ENCODE measurements around the gene VSIG10L.

Gene VSIG10L

DNA sequence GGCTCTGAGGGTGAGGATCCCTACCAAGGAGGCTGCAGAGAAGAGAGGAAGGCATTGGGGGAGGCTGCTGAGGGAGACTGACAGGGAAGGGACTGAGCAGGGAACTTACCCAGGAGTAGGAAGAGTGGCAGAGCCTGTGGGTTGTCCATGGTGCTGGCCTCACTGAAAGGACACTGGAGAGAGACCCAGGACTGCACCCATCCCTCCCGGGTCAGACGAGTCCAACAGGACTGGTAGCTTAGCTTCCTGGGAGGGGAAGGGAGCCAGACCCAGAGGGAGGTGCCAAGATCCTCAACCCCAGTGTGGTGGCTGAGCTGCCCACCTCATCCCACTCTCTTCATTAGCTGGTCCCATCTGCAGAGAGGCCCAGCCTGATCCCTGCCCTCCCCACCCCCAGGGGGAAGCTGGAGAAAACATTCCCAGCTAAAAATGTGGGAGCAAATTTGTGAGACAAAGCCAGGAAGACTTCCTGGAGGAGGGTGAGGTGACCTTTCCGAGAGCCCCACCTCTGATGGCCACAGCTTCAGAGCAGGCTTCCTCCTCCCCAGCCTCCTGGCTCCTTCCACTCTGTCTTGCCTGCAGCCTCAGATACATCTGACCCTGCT lies at the start of gene VSIG10L:
Gene VSIG10L, minus strand, starts transcription at position 164 of the 605 bp plus-strand sequence. Its CDS starts 15 bp downstream, at position 149.
- no peak for TF ChIP-seq ZNF274 (IDR thresholded peaks at IDR 0.05; ENCODE audit: low read depth, low read length)

DNA sequence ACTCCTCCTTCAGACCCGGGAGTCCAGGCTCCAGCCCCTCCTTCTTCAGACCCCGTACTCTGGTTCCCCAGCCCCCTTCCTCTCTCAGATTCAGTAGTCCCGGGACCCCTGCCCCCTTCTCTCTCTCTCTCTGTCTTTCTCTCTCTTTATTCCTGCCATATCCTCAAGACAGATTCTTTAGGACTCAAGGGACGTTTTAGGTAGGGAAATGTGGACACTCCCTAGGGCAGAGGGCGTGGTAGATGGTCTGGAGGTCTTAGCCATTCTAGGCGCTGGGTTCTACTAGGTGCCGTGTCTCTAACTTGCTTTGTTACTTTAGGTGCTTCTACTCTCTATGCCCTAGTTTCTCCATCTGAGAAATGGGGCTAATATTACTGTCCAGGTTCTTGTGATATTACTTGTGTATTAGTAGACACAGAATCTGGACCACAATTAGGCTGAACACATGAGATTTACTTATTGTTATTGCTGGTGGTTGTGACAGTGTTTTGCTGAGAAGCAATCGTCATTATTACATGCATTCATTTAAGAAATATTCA lies 49.2 kb upstream of the VSIG10L start:
- no peak for TF ChIP-seq ZNF274 (IDR thresholded peaks at IDR 0.05; ENCODE audit: low read depth, low read length)
- H3K4me3 ChIP-seq (ENCODE audit: low read length), result no peak overlapping the region

More for the DNA sequence above, at the start of gene VSIG10L:
- H3K4me3 ChIP-seq (ENCODE audit: low read length), result no peak within 1 kb of the TSS

DNA sequence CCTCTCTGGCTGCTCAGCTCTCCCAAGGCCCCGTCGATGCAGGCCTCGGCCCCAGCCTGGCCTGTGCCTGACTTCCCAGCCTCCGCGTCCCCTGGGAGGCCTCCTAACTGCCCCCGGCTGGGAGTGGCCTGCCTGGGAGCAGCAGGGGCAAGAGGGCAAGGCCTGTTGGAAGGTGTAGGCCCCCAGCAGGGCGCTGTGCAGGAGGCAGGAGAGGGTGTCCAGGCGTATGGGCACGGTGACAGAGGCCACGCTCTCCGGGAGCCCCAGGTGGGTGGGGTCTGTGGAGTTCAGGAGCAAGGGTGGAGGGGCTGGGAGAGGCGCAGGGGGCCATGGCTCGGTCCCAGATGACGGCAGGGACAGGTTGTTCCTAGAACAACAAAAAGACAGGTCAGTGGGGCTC lies 47.2 kb upstream of the VSIG10L start:
- TF ChIP-seq ZNF274 (IDR thresholded peaks at IDR 0.05; ENCODE audit: low read depth, low read length), result no peak
- no peak overlapping the region for H3K4me3 ChIP-seq (ENCODE audit: low read length)

DNA sequence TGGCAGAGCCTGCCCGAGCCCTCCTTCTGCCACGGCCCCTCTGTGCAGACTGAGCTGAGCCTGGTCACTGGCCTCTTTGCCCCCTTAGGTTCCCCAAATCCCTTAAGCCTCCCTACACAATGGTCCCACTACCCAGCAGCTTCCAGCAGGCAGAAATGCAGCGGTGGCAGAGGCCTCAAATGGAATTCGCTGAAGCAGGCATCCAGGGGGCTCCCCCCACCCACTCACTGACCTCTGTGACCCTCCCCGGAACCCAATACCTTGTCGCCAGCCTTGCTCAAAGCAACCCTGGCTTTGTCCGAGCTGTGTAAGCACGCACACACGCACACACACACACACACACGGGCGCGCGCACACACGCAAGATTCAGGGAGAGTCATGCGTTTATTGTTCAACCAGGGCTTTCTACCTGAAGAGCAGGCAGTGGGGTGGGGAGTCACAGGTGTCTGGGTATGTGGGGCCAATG lies 46.0 kb upstream of the VSIG10L start, which contains the start of gene LIM2:
Gene LIM2, minus strand, starts transcription at position 51 of the 466 bp plus-strand sequence. CDS start 531 bp downstream, outside the sequence.
- no peak for TF ChIP-seq ZNF274 (IDR thresholded peaks at IDR 0.05; ENCODE audit: low read depth, low read length)

DNA sequence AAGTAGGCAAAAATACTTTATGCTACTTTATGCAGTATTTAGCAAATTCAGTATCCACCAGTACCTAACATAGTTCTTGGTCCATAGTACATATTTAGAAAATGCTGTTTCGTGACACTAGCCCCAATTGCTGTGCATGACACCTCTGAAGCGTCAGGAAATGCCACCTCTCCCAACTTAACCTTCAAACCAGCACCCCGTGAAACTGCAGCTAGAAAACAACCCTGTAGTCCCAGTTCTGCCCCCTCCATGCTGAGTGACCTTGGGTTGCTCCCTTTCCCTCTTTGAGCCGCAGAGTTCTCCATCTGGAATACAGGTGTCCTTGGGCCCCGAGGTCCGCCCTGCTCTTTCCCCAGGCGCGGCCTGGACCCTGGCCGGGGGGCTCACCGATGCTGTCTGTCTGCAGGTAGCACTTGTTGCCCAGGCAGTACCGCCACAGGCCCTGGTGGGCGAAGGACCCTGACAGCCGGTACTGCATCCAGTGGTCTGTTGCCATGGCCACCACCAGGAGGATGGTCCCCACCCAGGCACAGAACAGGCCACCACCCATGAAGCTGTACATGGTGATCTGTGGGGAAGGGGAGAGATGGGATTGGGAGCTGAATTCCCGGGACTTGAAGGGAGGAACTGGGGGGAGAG lies 45.1 kb upstream of the VSIG10L start:
- H3K4me3 ChIP-seq (ENCODE audit: low read length), result no peak overlapping the region
- no peak for TF ChIP-seq ZNF274 (IDR thresholded peaks at IDR 0.05; ENCODE audit: low read depth, low read length)

More for the DNA sequence above, 46.0 kb upstream of the VSIG10L start, which contains the start of gene LIM2:
- no peak within 1 kb of the TSS for H3K4me3 ChIP-seq (ENCODE audit: low read length)

DNA sequence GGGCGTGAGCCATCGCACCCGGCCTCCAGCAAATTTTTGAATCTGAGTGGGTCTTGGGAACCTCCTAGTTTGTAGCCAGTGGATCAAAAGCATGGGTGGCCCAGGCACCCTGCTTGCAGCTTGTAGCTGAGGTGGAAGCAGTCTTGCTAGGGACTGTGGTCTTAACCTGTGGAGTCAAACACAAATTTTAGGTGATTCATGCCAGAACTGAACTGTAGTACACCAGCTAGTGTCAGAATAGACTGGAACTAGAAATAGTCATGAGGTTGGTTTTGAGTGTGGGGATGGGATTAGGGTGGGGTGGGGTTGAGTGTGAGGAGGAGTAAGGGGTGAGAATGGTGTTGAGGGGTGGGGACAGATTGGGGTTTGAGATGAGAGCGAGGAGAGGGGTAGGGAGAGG lies 40.1 kb upstream of the VSIG10L start:
- H3K4me3 ChIP-seq (ENCODE audit: low read length), result no peak overlapping the region
- TF ChIP-seq ZNF274 (IDR thresholded peaks at IDR 0.05; ENCODE audit: low read depth, low read length), result no peak

DNA sequence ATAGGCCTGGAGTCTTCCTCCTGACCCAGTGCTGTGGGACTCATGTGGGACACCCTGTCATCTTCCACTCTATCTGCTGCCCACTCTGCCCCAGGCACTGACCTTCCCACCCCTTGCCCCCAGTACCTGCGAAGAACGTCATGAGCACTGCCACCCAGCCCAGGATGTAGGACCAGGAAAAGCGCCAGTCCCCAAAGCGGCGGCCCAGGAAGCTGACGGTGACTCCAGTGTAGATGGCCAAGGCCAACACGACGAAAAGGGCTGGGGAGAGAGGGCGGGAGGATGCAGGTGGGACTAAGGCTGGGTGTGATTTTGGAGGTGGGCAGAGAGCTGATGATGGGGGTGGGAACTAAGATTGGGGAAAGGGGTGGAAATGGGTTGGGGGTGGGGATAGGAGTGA lies 38.4 kb upstream of the VSIG10L start:
- TF ChIP-seq ZNF274 (IDR thresholded peaks at IDR 0.05; ENCODE audit: low read depth, low read length), result no peak
- H3K4me3 ChIP-seq (ENCODE audit: low read length), result no peak overlapping the region

DNA sequence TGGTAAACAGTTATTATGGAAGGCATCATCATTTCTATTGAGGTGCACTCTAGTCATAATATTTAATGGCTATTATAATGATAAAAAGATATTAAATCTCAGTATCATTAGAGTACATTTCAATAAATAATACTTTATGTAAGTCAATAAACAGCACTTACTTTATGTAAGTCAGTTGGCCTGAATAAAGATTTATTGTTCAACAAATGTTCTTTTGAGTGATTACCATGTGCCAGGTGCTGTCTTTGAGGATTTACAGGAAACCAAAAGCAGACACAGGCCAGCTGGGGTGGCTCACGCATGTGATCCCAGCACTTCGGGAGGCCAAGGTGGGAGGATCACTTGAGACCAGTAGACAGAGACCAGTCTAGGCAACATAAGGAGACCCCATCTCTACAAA lies 35.5 kb upstream of the VSIG10L start:
- no peak overlapping the region for H3K4me3 ChIP-seq (ENCODE audit: low read length)
- no peak for TF ChIP-seq ZNF274 (IDR thresholded peaks at IDR 0.05; ENCODE audit: low read depth, low read length)

DNA sequence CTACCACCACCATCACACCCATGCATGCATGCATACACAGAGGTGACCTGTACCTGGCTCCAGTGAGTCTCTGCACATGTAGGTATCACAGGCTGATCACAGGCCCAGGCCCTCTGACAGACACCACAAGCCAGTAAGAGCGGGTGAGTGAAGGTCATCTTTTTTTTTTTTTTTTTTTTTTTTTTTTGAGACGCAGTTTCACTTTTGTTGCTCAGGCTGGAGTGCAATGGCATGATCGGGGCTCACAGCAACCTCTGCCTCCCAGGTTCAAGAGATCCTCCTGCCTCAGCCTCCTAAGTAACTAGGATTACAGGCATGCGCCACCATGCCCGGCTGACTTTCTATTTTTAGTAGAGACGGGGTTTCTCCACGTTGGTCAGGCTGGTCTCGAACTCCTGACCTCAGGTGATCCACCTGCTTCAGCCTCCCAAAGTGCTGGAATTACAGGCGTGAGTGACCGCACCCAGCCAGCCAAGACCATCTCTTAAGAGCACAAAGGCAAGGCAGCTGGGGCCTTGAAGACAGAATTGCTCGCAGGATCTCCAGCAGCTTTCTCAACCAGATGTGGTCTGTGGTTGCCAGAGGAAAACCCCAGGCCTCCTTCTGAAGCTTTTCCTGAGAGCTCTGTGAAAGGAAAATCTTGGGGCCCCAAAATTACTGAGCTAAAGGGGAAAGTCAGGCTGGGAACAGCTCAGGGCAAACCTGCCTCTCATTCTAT lies 33.7 kb upstream of the VSIG10L start:
- no peak for TF ChIP-seq ZNF274 (IDR thresholded peaks at IDR 0.05; ENCODE audit: low read depth, low read length)
- H3K4me3 ChIP-seq (ENCODE audit: low read length), result no peak overlapping the region

DNA sequence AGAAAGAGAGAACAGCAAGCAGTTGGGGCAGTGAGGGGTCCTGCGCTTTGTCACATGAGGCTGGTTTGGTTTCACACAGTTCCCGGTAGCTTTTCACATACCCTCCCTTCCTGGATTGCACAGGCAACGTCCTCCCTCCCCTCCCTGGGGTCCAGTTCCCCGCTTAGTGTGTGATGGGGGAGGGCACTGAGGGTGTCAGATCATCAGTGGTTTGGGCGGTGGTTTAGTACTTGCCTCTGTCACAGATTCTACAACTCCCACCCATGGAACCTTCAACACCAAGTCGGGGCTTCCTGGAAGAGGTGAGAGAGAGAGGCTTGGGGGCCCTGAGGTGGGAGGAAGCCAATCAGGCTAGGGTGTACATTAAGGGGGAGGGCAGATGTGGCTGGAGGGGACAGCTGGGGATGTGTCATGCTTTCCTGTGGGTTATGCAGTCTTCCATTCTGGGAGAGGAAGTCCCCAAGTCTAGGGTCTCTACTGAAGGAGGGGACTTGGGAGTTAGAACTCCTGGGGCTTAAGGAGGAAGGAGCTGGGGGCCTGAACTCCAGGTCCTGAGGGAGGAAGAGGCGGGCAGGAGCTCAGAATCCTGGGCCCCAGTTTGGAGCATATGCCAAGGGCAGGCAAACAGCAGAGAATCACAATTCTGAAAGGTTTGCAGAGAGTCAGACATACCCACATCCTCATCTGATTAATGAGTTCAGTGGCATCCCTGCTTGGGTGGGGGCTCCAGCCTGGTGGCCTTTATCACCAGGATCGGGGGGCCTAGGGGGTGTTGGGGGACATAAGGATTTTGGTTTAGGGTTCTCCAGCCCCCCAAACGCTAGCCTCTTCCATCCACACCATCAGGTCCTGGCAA lies 30.9 kb upstream of the VSIG10L start, which contains the start of gene NKG7:
Gene NKG7, minus strand, starts transcription at position 6 of the 856 bp plus-strand sequence. CDS start 119 bp downstream, outside the sequence.
- no peak for TF ChIP-seq ZNF274 (IDR thresholded peaks at IDR 0.05; ENCODE audit: low read depth, low read length)
- H3K4me3 ChIP-seq (ENCODE audit: low read length), result no peak within 1 kb of the TSS; the same call in 1 of the 2 replicates

DNA sequence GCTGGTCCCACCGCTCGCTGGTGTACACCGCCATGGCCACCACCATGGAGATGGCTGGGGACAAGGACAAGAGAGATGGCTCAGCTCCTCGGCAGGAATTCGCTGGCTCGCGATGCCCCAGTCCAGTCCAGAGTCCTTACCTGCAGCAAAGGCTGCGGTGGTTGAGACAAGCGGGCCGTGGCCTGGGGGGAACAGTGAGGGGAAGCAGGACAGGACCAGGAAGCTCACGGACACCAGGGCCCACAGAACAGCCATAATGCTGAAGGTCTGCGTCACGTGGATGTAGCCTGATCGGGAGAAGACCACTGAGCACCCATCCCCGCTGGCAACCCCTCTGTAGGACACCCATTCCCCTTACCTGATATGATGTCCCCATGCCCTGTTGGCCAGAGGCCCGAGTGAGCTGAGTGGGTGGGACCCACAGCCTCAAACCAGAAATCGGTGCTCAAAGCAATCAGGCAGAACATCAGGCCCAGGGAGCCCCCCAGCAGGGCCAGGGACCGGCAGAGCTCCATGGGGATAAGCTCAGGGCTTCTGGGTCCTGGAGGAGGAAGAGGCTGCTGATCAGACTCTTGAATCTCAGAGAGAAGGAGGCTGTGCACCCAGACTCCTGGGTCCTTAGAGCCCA lies 30.2 kb upstream of the VSIG10L start:
- H3K4me3 ChIP-seq (ENCODE audit: low read length), result no peak overlapping the region; the same call in 1 of the 2 replicates
- no peak for TF ChIP-seq ZNF274 (IDR thresholded peaks at IDR 0.05; ENCODE audit: low read depth, low read length)

DNA sequence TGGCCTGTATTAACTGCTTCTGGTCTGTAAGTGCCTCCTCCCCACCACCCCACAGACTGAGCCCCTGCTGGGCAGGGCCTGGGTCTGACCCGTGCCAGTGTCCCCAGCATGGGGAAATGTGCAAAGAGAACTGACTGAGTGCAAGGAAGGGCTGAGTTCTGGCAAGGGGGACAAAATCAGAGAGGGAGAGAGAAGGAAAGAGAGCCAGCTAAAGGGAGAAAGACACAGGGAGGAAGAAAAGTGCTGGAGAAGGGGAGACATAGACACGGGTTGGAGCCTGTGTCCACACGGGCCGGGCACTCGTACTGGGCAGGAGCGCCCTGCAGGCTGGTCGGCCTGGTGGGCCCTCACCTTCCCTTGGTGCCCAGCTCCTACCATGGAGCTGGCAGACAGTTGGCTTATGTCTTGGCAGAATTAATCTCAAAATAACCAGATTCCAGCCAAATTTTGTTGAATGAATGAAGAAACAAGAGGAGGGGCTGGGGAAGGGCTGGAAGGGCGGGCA lies 29.3 kb upstream of the VSIG10L start:
- no peak for TF ChIP-seq ZNF274 (IDR thresholded peaks at IDR 0.05; ENCODE audit: low read depth, low read length)
- H3K4me3 ChIP-seq (ENCODE audit: low read length), result no peak overlapping the region

DNA sequence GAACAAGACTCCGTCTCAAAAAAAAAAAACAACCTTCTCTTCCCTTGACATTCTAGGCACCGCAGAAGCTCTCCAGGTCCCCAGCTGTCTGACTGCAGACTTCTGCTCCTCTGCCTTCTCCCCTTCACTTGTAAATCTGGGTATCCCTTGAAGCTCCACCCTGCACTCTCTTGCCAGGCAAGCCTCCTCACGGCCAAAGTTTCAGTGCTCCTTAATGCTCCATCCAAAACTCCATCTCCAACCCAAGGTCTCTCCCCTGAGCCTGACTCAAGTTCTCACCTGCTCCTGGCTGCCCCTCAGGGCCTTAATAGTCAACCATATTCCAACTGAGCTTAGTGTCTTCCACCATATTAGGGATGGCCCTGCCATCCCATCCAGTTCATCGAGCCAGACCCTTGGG lies 28.3 kb upstream of the VSIG10L start:
- H3K4me3 ChIP-seq (ENCODE audit: low read length), result no peak overlapping the region
- TF ChIP-seq ZNF274 (IDR thresholded peaks at IDR 0.05; ENCODE audit: low read depth, low read length), result no peak

All from GM08714 (cell line).